ENCODE measurements around the gene CDH2.

CDH2 gene

GRCh38 chr18:27996801-27997272, 180.1 kb downstream of the CDH2 start:
- no peak for DNase-seq (ENCODE audit: low read depth, low spot score)

GRCh38 chr18:27995770-27996502, 181.0 kb downstream of the CDH2 start:
- no peak for DNase-seq (ENCODE audit: low read depth, low spot score)

GRCh38 chr18:27994571-27994970, 182.4 kb downstream of the CDH2 start:
- DNase-seq (ENCODE audit: low read depth, low spot score) = no peak

GRCh38 chr18:27991391-27991790, 185.5 kb downstream of the CDH2 start:
- DNase-seq (ENCODE audit: low read depth, low spot score) = no peak

GRCh38 chr18:27985832-27986231, 191.1 kb downstream of the CDH2 start:
- DNase-seq (ENCODE audit: low read depth, low spot score) = no peak

GRCh38 chr18:27983780-27984179, 193.2 kb downstream of the CDH2 start:
- DNase-seq (ENCODE audit: low read depth, low spot score) = no peak

- DNase-seq (ENCODE audit: low read depth, low spot score) = no peak
Measured at GRCh38 chr18:27976806-27977408, 200.0 kb downstream of the CDH2 start.

GRCh38 chr18:27970321-27970720, 206.6 kb downstream of the CDH2 start:
- no peak for DNase-seq (ENCODE audit: low read depth, low spot score)

- DNase-seq (ENCODE audit: low read depth, low spot score) = no peak
Measured at GRCh38 chr18:27969206-27969605, 207.7 kb downstream of the CDH2 start.

GRCh38 chr18:27967913-27968824, 208.8 kb downstream of the CDH2 start:
- DNase-seq (ENCODE audit: low read depth, low spot score) = no peak

- DNase-seq (ENCODE audit: low read depth, low spot score) = no peak
Measured at GRCh38 chr18:27966881-27967280, 210.0 kb downstream of the CDH2 start.

- DNase-seq (ENCODE audit: low read depth, low spot score) = no peak
Measured at GRCh38 chr18:27964811-27965210, 212.1 kb downstream of the CDH2 start.

- no peak for DNase-seq (ENCODE audit: low read depth, low spot score)
Measured at GRCh38 chr18:27959101-27959500, 217.8 kb downstream of the CDH2 start.

- DNase-seq (ENCODE audit: low read depth, low spot score) = no peak
Measured at GRCh38 chr18:27956001-27956640, 220.8 kb downstream of the CDH2 start.

GRCh38 chr18:27954226-27954625, 222.7 kb downstream of the CDH2 start:
- DNase-seq (ENCODE audit: low read depth, low spot score) = peak; percentile 28

GRCh38 chr18:27952741-27953140, 224.2 kb downstream of the CDH2 start:
- DNase-seq (ENCODE audit: low read depth, low spot score) = no peak

- no peak for DNase-seq (ENCODE audit: low read depth, low spot score)
Measured at GRCh38 chr18:27950648-27951228, 226.2 kb downstream of the CDH2 start.

- DNase-seq (ENCODE audit: low read depth, low spot score) = no peak
Measured at GRCh38 chr18:27948986-27949385, 227.9 kb downstream of the CDH2 start.

- DNase-seq (ENCODE audit: low read depth, low spot score) = peak; percentile 23
Measured at GRCh38 chr18:27942706-27943105, 234.2 kb downstream of the CDH2 start.

- DNase-seq (ENCODE audit: low read depth, low spot score) = no peak
Measured at GRCh38 chr18:27931535-27931934, 245.4 kb downstream of the CDH2 start.

GRCh38 chr18:27922780-27923179, 254.2 kb downstream of the CDH2 start:
- DNase-seq (ENCODE audit: low read depth, low spot score) = no peak
